Activated T-cell treated with anti-CD3 and anti-CD28 coated beads, Interleukin-2, amount 50 U/mL, for 4 hours (primary cell): Measurements from ENCODE around the gene TMEM116. TPM values are rescaled to one million over a fixed set of nuclear protein-coding genes. Genes with fewer than 3 reads are reported as not detected.
A peak's percentile ranks its signal among the peaks of the same experiment; 100 is the strongest.
"Not testable (repeated sequence)": the region's sequence is repeated elsewhere in the genome, so short reads cannot be mapped to it uniquely, and the experiment has no call there.

Experiments used
- ATAC-seq, 2 donors: fragments of 200-7000 bp; cut with Tn5 transposase; one replicate each; pipeline ENCODE4 v1.10.0; 2021
- DNase-seq: peaks from one replicate; pipeline ENCODE4 v3.0.0-alpha.2; 2020
- H3K27me3 Mint-ChIP-seq: one replicate; pipeline ENCODE4 v1.8.0; 2021; ENCODE audit warnings: low read depth, mixed read lengths
- H3K36me3 Mint-ChIP-seq: one replicate; pipeline ENCODE4 v1.8.0; 2022; ENCODE audit warnings: mixed read lengths; ENCODE audit not compliant: insufficient read depth
- H3K4me1 Mint-ChIP-seq: one replicate; pipeline ENCODE4 v1.8.0; 2021; ENCODE audit warnings: low read depth, mixed read lengths
- H3K4me3 Mint-ChIP-seq: one replicate; pipeline ENCODE4 v1.8.0; 2021; ENCODE audit warnings: mild to moderate bottlenecking, moderate library complexity, mixed read lengths
- H3K9me3 Mint-ChIP-seq: one replicate; pipeline ENCODE4 v1.8.0; 2021; ENCODE audit warnings: mixed read lengths
- total RNA-seq, 3 donors: library from RNA; stranded (reverse); gene quantifications; one replicate each; pipeline ENCODE4 v1.2.1, GENCODE V29; 2021

The TMEM116 gene
- total RNA-seq, 3 donors from 2014 or later, result 3.6 to 5.8 (median 4.7) TPM

GRCh38 chr12:111976291-111976690, 36.7 kb downstream of the TMEM116 start:
- H3K4me3 Mint-ChIP-seq, result no peak overlapping the region
- peaks cover 8% of the 10 kb centered on the region for H3K36me3 Mint-ChIP-seq
- H3K27me3 Mint-ChIP-seq, result no peaks in the 10 kb centered on the region
- H3K4me1 Mint-ChIP-seq, result peaks cover 25% of the 10 kb centered on the region
- ATAC-seq (no peak), DNase-seq (no peak)
- H3K9me3 Mint-ChIP-seq, result no peaks in the 10 kb centered on the region

- Mint-ChIP-seq H3K9me3 (no peaks in the 10 kb centered on the region), H3K36me3 (peaks cover 8% of the 10 kb centered on the region), H3K4me1 (peaks cover 25% of the 10 kb centered on the region), H3K27me3 (no peaks in the 10 kb centered on the region), H3K4me3 (no peak overlapping the region)
- no peak for ATAC-seq
- DNase-seq, result no peak
Observed at GRCh38 chr12:111975161-111975931, 37.6 kb downstream of the TMEM116 start.

- H3K27me3 Mint-ChIP-seq, result no peaks in the 10 kb centered on the region
- H3K36me3 Mint-ChIP-seq, result peaks cover 7% of the 10 kb centered on the region
- no peaks in the 10 kb centered on the region for H3K9me3 Mint-ChIP-seq
- ATAC-seq (no peak), DNase-seq (no peak)
- peaks cover 12% of the 10 kb centered on the region for H3K4me1 Mint-ChIP-seq
- H3K4me3 Mint-ChIP-seq, result no peak overlapping the region
Observed at GRCh38 chr12:111971800-111972199, 41.2 kb downstream of the TMEM116 start.

- Mint-ChIP-seq H3K27me3 (no peaks in the 10 kb centered on the region), H3K9me3 (peaks cover 9% of the 10 kb centered on the region), H3K4me3 (no peak overlapping the region), H3K36me3 (peaks cover 31% of the 10 kb centered on the region), H3K4me1 (peaks cover 17% of the 10 kb centered on the region)
- no peak for DNase-seq
- no peak for ATAC-seq
Observed at GRCh38 chr12:111964935-111965334, 48.0 kb downstream of the TMEM116 start.

GRCh38 chr12:111959518-111959917, 53.4 kb downstream of the TMEM116 start:
- DNase-seq, ATAC-seq, H3K4me3 Mint-ChIP-seq, H3K27me3 Mint-ChIP-seq: not testable (repeated sequence)
- Mint-ChIP-seq H3K4me1 (peaks cover 14% of the 10 kb centered on the region), H3K9me3 (peaks cover 12% of the 10 kb centered on the region), H3K36me3 (peaks cover 49% of the 10 kb centered on the region)

- not testable (repeated sequence) for H3K27me3 Mint-ChIP-seq, H3K4me3 Mint-ChIP-seq, ATAC-seq, DNase-seq
- peaks cover 24% of the 10 kb centered on the region for H3K4me1 Mint-ChIP-seq
- H3K36me3 Mint-ChIP-seq, result peaks cover 42% of the 10 kb centered on the region
- H3K9me3 Mint-ChIP-seq, result peaks cover 12% of the 10 kb centered on the region
Observed at GRCh38 chr12:111957224-111957623, 55.7 kb downstream of the TMEM116 start.

- peaks cover 32% of the 10 kb centered on the region for H3K36me3 Mint-ChIP-seq
Observed at GRCh38 chr12:111954969-111955368, 58.0 kb downstream of the TMEM116 start.

GRCh38 chr12:111953455-111953854, 59.5 kb downstream of the TMEM116 start:
- no peaks in the 10 kb centered on the region for H3K27me3 Mint-ChIP-seq
- DNase-seq (no peak), ATAC-seq (no peak)
- peaks cover 22% of the 10 kb centered on the region for H3K36me3 Mint-ChIP-seq
- no peak overlapping the region for H3K4me3 Mint-ChIP-seq
- peaks cover 31% of the 10 kb centered on the region for H3K4me1 Mint-ChIP-seq
- no peaks in the 10 kb centered on the region for H3K9me3 Mint-ChIP-seq

More at GRCh38 chr12:111954969-111955368, 58.0 kb downstream of the TMEM116 start:
- no peak overlapping the region for H3K4me3 Mint-ChIP-seq
- H3K4me1 Mint-ChIP-seq, result peaks cover 38% of the 10 kb centered on the region
- ATAC-seq (no peak), DNase-seq (no peak)
- no peaks in the 10 kb centered on the region for H3K27me3 Mint-ChIP-seq
- H3K9me3 Mint-ChIP-seq, result peaks cover 3% of the 10 kb centered on the region

GRCh38 chr12:111952084-111952787, 60.7 kb downstream of the TMEM116 start:
- peaks cover 20% of the 10 kb centered on the region for H3K36me3 Mint-ChIP-seq
- DNase-seq, ATAC-seq, H3K27me3 Mint-ChIP-seq, H3K9me3 Mint-ChIP-seq, H3K4me3 Mint-ChIP-seq: not testable (repeated sequence)
- peaks cover 35% of the 10 kb centered on the region for H3K4me1 Mint-ChIP-seq

- not testable (repeated sequence) for H3K9me3 Mint-ChIP-seq, H3K4me3 Mint-ChIP-seq, H3K27me3 Mint-ChIP-seq, DNase-seq
- Mint-ChIP-seq H3K4me1 (peaks cover 42% of the 10 kb centered on the region), H3K36me3 (peaks cover 19% of the 10 kb centered on the region)
- ATAC-seq, result peak; percentile 41 to 46
Observed at GRCh38 chr12:111950961-111951676, 61.8 kb downstream of the TMEM116 start.

- no peaks in the 10 kb centered on the region for H3K36me3 Mint-ChIP-seq
- H3K27me3 Mint-ChIP-seq, result no peaks in the 10 kb centered on the region
- no peak overlapping the region for H3K4me3 Mint-ChIP-seq
- no peak for DNase-seq
- no peak for ATAC-seq
- peaks cover 23% of the 10 kb centered on the region for H3K4me1 Mint-ChIP-seq
- H3K9me3 Mint-ChIP-seq, result no peaks in the 10 kb centered on the region
Observed at GRCh38 chr12:111943929-111944328, 69.0 kb downstream of the TMEM116 start.

GRCh38 chr12:111942557-111942956, 70.4 kb downstream of the TMEM116 start:
- no peak for DNase-seq
- Mint-ChIP-seq H3K4me3 (no peak overlapping the region), H3K27me3 (no peaks in the 10 kb centered on the region), H3K9me3 (no peaks in the 10 kb centered on the region), H3K4me1 (peaks cover 19% of the 10 kb centered on the region), H3K36me3 (no peaks in the 10 kb centered on the region)
- ATAC-seq, result no peak

GRCh38 chr12:111937429-111937828, 75.5 kb downstream of the TMEM116 start:
- peaks cover 6% of the 10 kb centered on the region for H3K36me3 Mint-ChIP-seq
- H3K4me1 Mint-ChIP-seq, result no peaks in the 10 kb centered on the region
- H3K9me3 Mint-ChIP-seq, result no peaks in the 10 kb centered on the region
- no peaks in the 10 kb centered on the region for H3K27me3 Mint-ChIP-seq
- DNase-seq (no peak), ATAC-seq (no peak)
- H3K4me3 Mint-ChIP-seq, result no peak overlapping the region

GRCh38 chr12:111936869-111937268, 76.1 kb downstream of the TMEM116 start:
- Mint-ChIP-seq H3K9me3 (no peaks in the 10 kb centered on the region), H3K36me3 (peaks cover 9% of the 10 kb centered on the region), H3K27me3 (no peaks in the 10 kb centered on the region), H3K4me1 (no peaks in the 10 kb centered on the region), H3K4me3 (no peak overlapping the region)
- DNase-seq, result no peak
- ATAC-seq, result no peak
